Epidermal melanocyte (primary cell): ENCODE results near the gene SCIMP.
"Not testable (repeated sequence)": the region's sequence is repeated elsewhere in the genome, so short reads cannot be mapped to it uniquely, and the experiment has no call there.

Experiments
- DNase-seq: peaks from one replicate; pipeline ENCODE4 v3.0.0; 2011; ENCODE audit warnings: low spot score; ENCODE audit not compliant: insufficient read length

SCIMP gene

GRCh38 chr17:5238333-5238732, 3.7 kb upstream of the SCIMP start:
- DNase-seq: no peak

GRCh38 chr17:5237541-5238016, 2.9 kb upstream of the SCIMP start:
- no peak for DNase-seq

DNA sequence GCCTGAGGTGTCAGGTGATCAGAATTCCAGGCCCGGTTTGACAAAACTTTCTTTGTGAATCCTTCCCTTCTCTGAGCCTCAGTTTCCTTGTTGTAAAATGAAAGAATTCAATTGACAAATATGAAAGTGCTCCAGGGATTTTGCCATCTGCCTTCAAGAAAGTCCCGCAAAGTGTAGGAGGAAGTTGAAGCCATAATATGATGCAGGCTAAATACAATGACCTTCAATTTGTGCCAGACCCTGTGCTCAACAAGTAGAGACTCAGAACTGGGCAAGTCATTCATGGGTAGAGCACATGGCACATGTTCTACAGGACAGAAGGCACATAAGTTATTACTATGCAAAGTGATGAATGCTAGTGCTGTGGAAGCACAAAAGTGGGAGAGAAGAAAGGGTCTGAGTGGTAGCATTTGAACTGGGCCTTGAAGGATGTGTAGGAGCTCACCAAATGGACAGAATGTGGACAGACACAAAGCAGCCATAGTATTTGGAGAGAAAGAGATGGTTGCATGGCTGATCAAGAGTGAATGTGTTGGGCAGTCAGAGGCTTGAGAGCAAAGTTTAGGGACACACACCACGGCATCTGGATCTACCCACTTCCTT, 2.4 kb upstream of the SCIMP start:
- no peak for DNase-seq

- DNase-seq: not testable (repeated sequence)
Measured at GRCh38 chr17:5233492-5233891, 1.2 kb downstream of the SCIMP start.

- no peak for DNase-seq
Measured at GRCh38 chr17:5226940-5227878, 7.5 kb downstream of the SCIMP start.

- no peak for DNase-seq
Measured at GRCh38 chr17:5225668-5226457, 8.8 kb downstream of the SCIMP start.

DNA sequence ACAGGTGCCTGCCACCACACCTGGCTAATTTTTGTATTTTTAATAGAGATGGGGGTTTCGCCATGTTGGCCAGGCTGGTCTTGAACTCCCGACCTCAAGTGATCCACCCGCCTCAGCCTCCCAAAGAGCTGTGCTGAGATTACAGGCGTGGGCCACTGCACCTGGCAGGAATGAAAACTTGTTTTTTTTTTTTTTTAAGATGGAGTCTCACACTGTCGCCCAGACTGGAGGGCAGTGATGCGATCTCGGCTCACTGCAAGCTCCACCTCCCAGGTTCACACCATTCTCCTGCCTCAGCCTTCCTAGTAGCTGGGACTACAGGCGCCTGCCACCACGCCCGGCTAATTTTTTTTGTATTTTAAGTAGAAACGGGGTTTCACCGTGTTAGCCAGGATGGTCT, 12.7 kb downstream of the SCIMP start:
- not testable (repeated sequence) for DNase-seq

DNA sequence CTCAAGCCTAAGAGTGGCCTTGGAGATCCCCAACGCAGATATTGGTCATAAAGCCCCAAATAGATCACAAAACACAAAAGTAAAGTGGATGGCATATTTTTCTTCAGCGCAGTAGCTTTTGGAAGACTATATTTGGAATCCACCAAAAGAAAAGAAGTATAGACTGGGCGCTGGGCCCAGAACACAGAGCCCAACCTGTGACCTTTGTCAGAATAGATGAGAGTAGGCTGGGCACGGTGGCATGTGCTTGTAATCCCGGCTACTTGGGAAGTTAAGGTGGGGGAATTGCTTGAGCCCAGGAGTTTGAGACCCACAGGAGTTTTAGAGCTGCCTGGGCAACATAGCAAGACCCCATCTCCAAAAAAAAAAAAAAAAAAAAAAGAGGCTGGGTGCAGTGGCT, 14.6 kb downstream of the SCIMP start:
- no peak for DNase-seq

- no peak for DNase-seq
Measured at GRCh38 chr17:5219536-5219935, 15.1 kb downstream of the SCIMP start.

- DNase-seq: not testable (repeated sequence)
Measured at GRCh38 chr17:5217562-5217961, 17.1 kb downstream of the SCIMP start.

GRCh38 chr17:5211458-5211857, 23.2 kb downstream of the SCIMP start:
- no peak for DNase-seq

GRCh38 chr17:5210614-5211252, 23.9 kb downstream of the SCIMP start:
- no peak for DNase-seq

- DNase-seq: no peak
Measured at GRCh38 chr17:5210091-5210490, 24.6 kb downstream of the SCIMP start.

GRCh38 chr17:5209396-5209795, 25.3 kb downstream of the SCIMP start:
- no peak for DNase-seq

DNA sequence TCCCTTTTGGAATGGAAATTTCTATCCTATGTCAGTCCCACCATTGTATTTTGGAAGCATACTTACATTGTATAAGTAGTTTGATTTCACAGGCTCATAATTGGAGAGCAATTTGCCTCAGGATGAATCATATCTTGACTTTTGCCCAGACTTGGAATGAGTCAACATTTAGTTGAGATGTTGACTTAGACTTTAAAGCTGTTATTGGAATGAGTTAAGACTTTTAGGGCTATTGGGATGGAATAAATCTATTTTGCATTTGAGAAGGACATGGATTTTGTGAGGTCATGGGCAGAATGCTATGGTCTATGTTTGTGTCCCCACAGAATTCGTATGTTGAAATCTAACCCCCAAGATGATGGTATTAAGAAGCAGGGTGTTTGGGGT, 30.8 kb downstream of the SCIMP start:
- no peak for DNase-seq

DNA sequence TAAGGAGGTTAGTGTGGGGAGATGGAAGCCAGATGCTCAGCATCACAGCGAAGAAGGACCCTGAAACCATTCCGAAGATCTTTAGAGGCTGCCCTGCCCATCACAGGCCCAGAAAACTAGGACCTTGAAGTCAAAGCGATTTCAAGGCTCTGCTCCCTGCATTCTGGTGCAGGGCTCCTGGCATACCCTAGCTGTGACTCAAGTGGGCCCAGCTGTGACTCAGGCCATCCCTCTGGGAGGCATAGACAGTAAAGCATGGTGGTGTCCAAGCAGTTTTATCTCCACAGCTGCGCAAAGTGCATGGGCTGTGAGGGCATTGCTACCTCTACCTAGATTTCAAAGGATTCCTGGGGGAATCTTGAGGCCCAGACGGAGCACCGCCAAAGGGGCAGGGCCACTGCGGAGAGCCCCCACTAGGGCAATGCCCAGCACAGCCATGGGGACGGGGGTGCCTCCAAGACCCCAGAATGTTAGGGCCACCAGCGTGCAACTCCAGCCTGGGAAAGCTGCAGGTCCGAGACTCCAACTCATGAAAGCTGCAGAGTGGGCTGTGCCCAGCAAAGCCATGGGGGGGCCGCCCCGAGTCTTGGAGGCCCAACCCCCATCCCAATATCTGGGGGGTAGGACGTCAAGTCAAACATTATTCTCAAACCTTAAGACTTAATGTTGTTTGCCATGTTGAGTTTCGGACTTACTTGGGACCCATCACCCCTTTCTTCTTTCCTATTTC, 31.3 kb downstream of the SCIMP start:
- DNase-seq: no peak

DNA sequence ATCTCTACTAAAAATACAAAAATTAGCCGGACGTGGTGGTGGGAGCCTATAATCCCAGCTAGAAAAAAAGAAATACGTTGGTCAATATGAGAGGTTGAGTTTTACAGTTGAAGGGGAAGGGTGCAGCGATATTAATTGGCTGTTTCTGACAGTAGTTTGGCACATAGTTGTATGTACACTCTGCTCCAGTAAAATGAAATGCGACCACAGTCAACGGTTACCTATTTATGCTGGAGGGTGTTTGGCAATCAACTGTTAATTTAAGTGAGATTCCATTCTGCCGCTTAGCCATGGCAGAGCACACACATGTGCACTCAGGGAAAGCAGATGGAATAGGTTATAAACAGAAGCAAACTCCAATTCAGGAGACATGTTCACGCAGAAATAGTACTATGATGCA, 33.6 kb downstream of the SCIMP start:
- DNase-seq: no peak

DNA sequence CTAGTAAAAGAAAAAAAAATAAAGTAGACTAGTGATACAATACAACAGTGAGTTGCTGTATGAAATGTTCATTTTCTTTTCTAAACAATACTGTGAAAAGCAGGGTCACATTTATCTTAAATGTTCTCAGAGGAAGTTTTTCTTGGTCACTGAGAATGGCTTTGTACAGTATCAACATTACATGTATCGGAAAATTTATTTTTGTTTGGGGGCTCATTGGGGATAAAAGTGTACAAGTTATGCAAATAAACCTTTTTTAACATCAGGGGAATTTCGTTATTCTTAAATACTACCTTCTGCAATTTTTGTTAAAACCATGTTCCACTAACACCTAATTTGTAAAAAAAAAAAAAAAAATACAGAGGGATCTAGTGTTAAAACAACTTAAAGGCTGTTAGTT, 34.3 kb downstream of the SCIMP start:
- no peak for DNase-seq

- DNase-seq: no peak
Measured at GRCh38 chr17:5198472-5198871, 36.2 kb downstream of the SCIMP start.

DNA sequence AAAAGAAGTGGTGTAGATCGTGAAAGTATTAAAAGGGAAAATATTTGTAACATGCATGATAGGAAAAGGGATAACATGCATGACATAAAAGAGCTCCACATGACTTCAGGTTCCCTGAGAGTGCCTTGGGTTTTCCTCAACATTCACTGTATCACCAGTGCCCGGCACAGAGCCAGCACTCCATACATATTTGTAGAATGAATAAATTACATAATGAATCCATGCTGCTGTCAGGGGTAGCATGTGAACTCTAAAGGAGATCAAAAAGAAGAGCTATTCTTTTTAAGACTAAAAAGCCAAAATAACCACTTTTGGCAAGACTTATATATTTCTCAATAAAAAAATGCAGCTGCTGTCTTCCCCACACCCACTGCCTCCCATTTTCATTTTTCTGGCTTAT, 40.3 kb downstream of the SCIMP start:
- no peak for DNase-seq
